ENCODE measurements around the gene ZNG1A.
"Not testable (repeated sequence)": the region's sequence is repeated elsewhere in the genome, so short reads cannot be mapped to it uniquely, and the experiment has no call there.

ZNG1A gene

GRCh38 chr9:169757-170156, 9.1 kb downstream of the ZNG1A start:
- not testable (repeated sequence) for DNase-seq

DNA sequence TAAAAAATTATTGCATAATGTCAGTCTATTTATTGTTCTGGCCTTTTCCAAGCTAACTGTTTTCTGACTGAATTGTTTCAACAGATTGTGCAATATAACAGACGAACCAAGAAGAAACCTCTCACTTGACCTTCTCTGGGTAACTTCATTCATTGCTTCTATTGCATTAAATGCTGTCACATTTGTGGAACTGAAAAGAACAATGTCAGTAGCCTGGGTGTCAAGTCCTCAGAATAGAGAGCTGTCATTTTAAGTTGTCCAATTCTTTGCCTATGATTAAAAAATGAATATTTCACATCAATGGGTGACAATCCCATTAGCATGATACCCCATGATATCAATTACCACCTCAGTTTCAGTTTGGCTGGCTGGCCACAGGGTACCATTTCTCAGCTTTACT, 19.0 kb downstream of the ZNG1A start:
- not testable (repeated sequence) for DNase-seq

DNA sequence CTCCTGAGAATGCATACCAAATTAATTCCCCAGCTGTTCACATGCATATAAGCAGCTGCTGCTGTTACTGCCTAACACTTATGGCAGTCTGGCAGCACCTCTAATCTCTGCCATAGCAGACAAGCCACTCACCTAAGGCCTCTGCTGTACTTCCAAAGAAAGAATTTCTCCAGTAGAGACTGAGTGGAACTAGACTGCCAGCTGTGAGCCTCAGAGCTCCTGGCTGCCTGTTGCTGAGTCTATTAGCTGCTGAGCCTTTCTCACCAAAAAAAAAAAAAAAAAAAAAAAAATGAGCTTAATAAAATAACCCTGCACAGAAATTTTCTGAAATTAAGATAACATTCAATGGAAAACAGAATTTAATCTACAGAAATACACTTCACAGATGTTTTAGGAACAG, 27.7 kb downstream of the ZNG1A start:
- DNase-seq, result not testable (repeated sequence)

DNA sequence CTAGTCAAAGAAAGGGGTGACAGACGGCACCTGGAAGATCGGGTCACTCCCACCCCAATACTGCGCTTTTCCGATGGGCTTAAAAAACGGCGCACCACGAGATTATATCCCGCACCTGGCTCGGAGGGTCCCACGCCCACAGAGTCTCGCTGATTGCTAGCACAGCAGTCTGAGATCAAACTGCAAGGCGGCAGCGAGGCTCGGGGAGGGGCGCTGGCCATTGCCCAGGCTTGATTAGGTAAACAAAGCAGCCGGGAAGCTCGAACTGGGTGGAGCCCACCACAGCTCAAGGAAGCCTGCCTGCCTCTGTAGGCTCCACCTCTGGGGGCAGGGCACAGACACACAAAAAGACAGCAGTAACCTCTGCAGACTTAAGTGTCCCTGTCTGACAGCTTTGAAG, 39.0 kb downstream of the ZNG1A start:
- DNase-seq, result not testable (repeated sequence)

DNA sequence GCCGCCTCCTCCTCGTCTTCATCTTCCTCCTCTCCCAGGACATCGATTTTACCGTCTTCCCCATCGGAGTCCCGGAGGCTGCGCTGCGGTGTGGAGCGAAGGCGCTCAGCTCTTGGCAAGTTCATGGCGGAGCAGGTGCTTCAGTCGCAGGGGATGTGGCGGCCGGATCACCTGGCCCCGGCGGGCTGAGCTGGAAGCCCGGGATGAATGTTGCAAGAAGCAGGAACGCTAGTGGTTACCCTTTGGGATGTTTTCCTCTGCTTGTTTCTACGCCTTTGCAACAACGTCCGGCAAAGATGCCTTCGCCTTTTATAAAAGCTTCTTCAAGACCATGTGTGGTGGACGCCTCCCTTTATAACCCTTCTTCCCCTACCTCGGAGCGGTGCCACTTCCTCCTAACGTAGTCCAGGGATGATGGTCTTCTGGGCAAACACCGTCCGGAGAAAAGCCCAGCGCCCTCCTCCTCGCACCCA, 60.8 kb downstream of the ZNG1A start, which contains the start of gene FOXD4:
Gene FOXD4, minus strand, starts transcription at position 423 of the 473 bp plus-strand sequence. Its CDS starts 298 bp downstream, at position 125.
- not testable (repeated sequence) for DNase-seq

- not testable (repeated sequence) for DNase-seq
These were observed 61.5 kb downstream of the ZNG1A start for GRCh38 chr9:117144-117994.

- not testable (repeated sequence) for DNase-seq
These were observed 62.4 kb downstream of the ZNG1A start for GRCh38 chr9:116239-117077.

DNA sequence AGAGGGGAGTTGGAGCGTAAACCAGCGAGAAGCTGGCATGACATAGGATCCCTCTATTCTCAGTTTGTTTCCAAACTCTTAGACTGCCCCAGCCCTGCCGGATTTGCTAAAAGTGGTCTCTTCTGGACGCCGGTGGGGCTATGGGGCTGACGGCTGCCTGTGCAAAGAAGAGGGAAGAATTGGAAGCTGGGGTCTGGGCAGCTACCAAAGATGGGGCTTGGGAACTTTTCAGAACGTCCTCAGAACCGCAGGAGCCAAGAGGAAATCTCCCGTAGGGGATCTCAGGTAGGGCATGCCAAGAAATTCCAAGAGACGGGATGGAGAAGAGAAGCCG, 63.8 kb downstream of the ZNG1A start:
- not testable (repeated sequence) for DNase-seq

GRCh38 chr9:114267-115117, 64.4 kb downstream of the ZNG1A start:
- not testable (repeated sequence) for DNase-seq

- not testable (repeated sequence) for DNase-seq
These were observed 65.2 kb downstream of the ZNG1A start for GRCh38 chr9:113468-114266.

GRCh38 chr9:112589-113467, 66.0 kb downstream of the ZNG1A start:
- not testable (repeated sequence) for DNase-seq

DNA sequence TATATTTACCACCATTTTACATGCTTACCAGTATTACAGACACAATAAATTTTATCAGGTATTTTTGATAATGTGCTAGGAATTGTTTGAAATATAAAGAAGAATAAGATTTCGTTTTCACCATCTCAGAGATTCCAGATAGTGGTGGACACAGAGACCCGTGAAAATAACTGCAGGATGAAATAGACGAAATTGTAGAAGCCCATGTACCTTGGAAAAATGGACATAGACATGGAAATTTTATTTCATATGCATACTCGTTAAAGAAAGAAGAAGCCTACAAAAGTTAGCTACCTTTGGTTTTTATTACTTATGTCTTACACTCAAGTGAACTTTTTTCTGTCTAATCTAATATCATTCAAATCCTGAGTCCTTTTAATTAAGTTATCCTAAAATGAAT, 68.2 kb downstream of the ZNG1A start:
- not testable (repeated sequence) for DNase-seq

DNA sequence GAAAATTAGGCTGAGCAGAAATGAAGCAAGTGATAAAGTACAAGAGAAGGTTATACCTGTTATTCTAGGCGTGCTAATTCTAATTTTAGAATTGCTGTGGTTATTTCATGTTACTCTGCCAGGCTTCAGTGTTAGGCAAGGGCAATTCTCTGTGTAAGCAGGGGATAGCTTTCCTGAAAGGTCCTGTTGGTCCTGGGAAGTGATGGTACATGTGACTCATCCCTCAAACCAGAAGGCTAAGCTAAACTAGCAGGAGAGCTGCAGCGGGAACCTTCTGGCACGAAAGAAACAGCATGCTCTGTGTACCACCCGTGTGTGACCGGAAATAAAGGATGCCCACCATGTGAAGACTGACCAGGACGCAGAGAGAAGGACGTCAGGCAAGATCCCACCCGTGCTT, 69.3 kb downstream of the ZNG1A start:
- DNase-seq, result not testable (repeated sequence)

- DNase-seq, result not testable (repeated sequence)
These were observed 69.9 kb downstream of the ZNG1A start for GRCh38 chr9:108742-109495.

DNA sequence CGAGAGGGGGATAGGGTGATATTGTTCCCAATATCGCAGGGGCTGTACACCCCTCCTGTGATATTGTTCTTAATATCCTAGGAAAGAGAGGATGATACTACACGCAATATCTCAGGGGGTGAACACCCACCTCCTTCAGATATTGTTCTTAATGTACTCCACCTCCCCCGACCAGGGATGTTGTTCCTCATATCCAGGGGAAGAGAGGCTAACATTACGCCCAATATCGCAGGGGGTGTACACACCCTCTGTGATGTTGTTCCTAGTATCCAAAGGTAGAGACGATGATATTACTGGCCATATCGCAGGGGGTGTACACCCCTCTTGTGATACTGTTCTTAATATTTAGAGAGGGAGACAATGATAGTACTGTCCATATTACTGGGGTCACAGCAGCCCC, 72.9 kb downstream of the ZNG1A start:
- DNase-seq, result not testable (repeated sequence)

GRCh38 chr9:100430-100829, 78.4 kb downstream of the ZNG1A start:
- not testable (repeated sequence) for DNase-seq

- not testable (repeated sequence) for DNase-seq
These were observed 79.0 kb downstream of the ZNG1A start for GRCh38 chr9:99867-100266.

DNA sequence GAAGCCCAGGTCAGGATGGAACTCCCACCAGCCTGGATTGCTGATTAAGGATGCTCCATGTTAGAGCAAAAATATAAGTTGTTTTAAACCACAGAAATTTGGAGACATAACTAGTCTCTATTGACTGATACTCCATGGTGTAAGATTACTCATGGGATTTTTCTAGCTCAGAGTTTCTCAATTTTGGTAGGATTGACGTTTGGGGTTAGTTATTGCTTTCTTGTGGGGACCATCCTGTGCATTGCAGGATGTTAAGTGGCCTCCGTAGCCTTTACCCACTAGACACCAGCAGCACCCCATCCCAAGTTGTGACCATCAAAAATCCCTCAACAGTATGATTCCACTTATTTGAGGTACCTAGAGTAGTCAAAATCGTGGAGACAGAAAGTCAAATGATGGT, 80.1 kb downstream of the ZNG1A start:
- not testable (repeated sequence) for DNase-seq

DNA sequence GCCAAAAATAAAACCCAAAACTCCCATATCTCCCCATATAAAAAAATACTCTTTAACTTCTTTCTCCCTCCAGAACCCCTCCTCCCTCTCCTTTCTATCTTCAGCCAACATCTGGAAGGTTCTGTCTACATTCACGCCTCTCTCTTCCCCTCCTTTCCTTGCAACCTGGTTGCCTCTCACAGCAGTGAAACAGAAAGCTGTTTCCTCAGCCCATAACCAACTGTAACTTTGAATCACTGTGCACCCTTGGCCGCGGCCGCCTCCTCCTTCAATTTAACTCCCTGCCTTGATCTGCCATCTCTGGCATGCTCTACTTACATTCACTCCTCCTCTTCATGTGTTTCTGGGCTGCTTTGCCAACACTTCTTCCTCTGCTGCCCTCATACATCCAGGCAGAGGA, 83.9 kb downstream of the ZNG1A start:
- not testable (repeated sequence) for DNase-seq

- DNase-seq, result not testable (repeated sequence)
These were observed 84.5 kb downstream of the ZNG1A start for GRCh38 chr9:94323-94722.
